ENCODE data around the gene AHCYL1.

- no peak for TF ChIP-seq TARDBP (IDR thresholded peaks at IDR 0.05)
- no peak for TF ChIP-seq FOXM1 (IDR thresholded peaks at IDR 0.05; ENCODE audit: borderline replicate concordance)
- no peak for TF ChIP-seq FOXA1 (IDR thresholded peaks at IDR 0.05)
- TF ChIP-seq ELF4 (IDR thresholded peaks at IDR 0.05): no peak
- TF ChIP-seq SUZ12 (IDR thresholded peaks at IDR 0.05): no peak
- no peak for TF ChIP-seq FOXK2 (IDR thresholded peaks at IDR 0.05)
- no peak for TF ChIP-seq CTBP1 (IDR thresholded peaks at IDR 0.05; ENCODE audit: borderline replicate concordance)
These were observed 38.1 kb upstream of the AHCYL1 start for GRCh38 chr1:109946511-109946910.
